ENCODE measurements around the gene DDX43. TPM values are rescaled to one million over a fixed set of nuclear protein-coding genes. Genes with fewer than 3 reads are reported as not detected.

DDX43 gene
- total RNA-seq, 1 experiment from 2014 or later: not detected

DNA sequence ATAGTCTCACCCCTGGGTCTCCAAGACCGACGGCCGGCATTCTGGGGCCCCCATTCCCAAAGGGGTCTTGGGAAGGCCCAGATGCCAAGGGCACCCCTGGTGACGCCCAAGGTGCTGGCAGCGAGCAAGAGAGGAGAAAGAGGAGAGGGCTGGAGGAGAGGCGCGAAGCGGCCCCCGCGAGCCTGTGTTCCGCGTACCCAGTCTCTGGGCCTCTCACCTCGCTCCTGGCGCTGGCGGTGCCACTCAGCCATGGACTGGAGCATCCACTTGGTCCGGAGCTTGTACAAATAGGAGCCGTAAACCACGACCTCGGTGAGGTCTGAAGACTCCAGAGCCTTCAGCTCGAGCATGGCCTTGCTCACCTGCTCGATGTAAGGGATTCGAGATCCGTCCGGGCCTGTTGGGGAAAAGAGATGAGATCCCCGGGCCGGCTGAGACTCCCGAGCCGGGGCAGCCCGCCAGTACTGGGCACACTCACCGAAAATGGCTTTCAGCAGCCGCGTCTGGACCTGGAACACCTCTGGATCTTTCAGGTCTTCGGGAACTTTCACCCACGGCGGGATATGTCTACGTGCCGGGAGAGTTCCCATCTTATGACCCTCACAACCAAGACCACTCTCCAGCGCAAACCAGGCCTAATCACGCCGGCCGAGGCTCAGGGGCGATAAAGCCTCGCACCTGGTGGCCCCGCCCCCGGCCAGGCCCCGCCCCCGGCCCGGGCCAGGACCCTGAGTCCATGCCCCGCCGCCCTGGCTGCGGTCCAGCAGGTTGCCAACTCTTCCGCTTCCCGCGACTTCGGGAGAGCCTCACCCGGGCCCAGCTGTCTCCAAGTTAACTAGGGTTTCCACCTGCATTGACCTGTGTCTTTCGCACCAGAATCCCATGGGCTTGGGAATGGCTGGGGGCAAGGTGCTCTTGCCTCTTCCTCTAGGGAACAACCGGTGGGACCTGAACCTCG lies 40.7 kb upstream of the DDX43 start, which contains the start of gene DPPA5:
TSS of gene DPPA5 (minus strand) at position 641 of the 958 bp plus-strand sequence. CDS start at position 590, 51 bp downstream.
- no TSS peak for BruUV-seq (replicated peaks)
- ChIA-PET POLR2A (ENCODE audit: low non-redundant PET) (no interaction called here), CTCF (no interaction called here)
- H3K9me3 ChIP-seq (ENCODE audit: low read depth, low read length, poor library complexity, severe bottlenecking): no peaks in the 10 kb centered on the region
- H3K36me3 ChIP-seq (ENCODE audit: insufficient read depth, low read length, poor library complexity, severe bottlenecking): no peaks in the 10 kb centered on the region
- DNase-seq (ENCODE audit: low spot score): no peak
- no peak for TF ChIP-seq EZH2 (IDR thresholded peaks at IDR 0.05; ENCODE audit: borderline replicate concordance, low read depth, low read length, poor library complexity, severe bottlenecking)
- TF ChIP-seq CTCF (conservative IDR thresholded peaks at IDR 0.05; ENCODE audit: low read depth, low read length): no peak
- intact Hi-C loops (cut with micrococcal nuclease; ENCODE audit: unreplicated experiment): no loop called here
- H3K4me1 ChIP-seq (ENCODE audit: insufficient read depth, low read length, poor library complexity, severe bottlenecking): no peaks in the 10 kb centered on the region
- H3K27me3 ChIP-seq (replicated peaks; ENCODE audit: insufficient read depth, low read depth, low read length, poor library complexity): no peaks in the 10 kb centered on the region
- H3K27ac ChIP-seq (ENCODE audit: low read depth, low read length, poor library complexity, severe bottlenecking): no peak within 1 kb of the TSS
- H3K4me3 ChIP-seq (ENCODE audit: low read depth, low read length, poor library complexity, severe bottlenecking): no peak within 1 kb of the TSS

DNA sequence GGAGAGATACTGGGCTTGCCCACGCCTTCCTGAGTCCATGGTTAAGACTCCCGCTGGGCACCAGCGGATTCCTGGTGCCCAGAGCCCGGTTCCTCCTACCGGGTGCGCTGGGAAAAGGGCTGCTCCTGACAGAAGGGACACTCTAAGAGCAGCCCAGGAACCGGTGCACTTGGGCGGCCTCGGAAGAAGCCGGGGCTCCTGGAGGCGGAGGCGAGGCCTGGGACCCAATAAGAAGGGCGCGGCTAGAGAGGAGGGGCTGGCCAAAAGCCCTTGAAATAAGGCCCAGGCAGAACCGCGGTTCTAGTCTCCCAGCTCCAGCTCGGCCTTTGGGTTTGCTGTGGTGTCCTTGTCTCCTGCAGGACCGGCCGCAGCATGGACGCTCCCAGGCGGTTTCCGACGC lies 32.3 kb upstream of the DDX43 start, which contains the start of gene KHDC3L:
TSS of gene KHDC3L (plus strand) at position 301 of the 400 bp plus-strand sequence. CDS start at position 373, 72 bp downstream.
- CTCF ChIA-PET: no interaction called here
- no peak for DNase-seq (ENCODE audit: low spot score)
- H3K27ac ChIP-seq (ENCODE audit: low read depth, low read length, poor library complexity, severe bottlenecking): no peak within 1 kb of the TSS
- BruUV-seq (replicated peaks): no TSS peak
- no peaks in the 10 kb centered on the region for H3K36me3 ChIP-seq (ENCODE audit: insufficient read depth, low read length, poor library complexity, severe bottlenecking)
- POLR2A ChIA-PET (ENCODE audit: low non-redundant PET): no interaction called here
- intact Hi-C loops (cut with micrococcal nuclease; ENCODE audit: unreplicated experiment): no loop called here
- no peak within 1 kb of the TSS for H3K4me3 ChIP-seq (ENCODE audit: low read depth, low read length, poor library complexity, severe bottlenecking)
- H3K27me3 ChIP-seq (replicated peaks; ENCODE audit: insufficient read depth, low read depth, low read length, poor library complexity): no peaks in the 10 kb centered on the region
- H3K4me1 ChIP-seq (ENCODE audit: insufficient read depth, low read length, poor library complexity, severe bottlenecking): no peaks in the 10 kb centered on the region
- no peak for TF ChIP-seq EZH2 (IDR thresholded peaks at IDR 0.05; ENCODE audit: borderline replicate concordance, low read depth, low read length, poor library complexity, severe bottlenecking)
- no peak for TF ChIP-seq CTCF (conservative IDR thresholded peaks at IDR 0.05; ENCODE audit: low read depth, low read length)
- no peaks in the 10 kb centered on the region for H3K9me3 ChIP-seq (ENCODE audit: low read depth, low read length, poor library complexity, severe bottlenecking)

DNA sequence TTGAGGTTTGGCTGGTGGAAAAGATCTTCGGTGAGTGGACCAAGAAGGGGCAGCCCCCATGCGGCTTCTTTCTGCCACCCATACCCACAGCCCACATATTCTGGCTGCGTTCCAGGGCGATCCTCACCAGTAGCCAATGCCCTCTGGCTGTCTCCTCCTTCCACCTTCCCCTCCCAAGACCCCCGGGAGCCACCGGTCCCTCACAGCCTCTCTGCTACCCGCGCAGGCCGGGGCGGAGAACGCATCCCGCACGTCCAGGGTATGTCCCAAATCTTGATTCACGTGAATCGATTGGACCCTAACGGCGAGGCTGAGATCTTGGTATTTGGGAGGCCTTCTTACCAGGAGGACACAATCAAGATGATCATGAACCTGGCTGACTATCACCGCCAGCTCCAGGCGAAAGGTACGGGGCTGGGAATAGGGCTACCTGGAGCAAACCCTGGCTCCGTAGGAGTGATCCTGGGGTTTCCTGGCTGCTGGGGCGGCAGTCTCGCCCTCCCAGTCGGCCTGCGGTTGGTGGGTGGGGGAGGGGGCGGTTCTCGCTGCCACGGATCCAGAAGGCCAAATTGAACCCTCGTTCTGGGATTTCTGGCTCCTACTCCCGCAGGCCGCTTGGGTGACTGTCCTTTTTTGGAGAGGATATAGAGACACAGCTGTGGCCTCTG lies 31.6 kb upstream of the DDX43 start:
- Histone ChIP-seq H3K36me3 (ENCODE audit: insufficient read depth, low read length, poor library complexity, severe bottlenecking) (no peaks in the 10 kb centered on the region), H3K4me1 (ENCODE audit: insufficient read depth, low read length, poor library complexity, severe bottlenecking) (no peaks in the 10 kb centered on the region), H3K4me3 (ENCODE audit: low read depth, low read length, poor library complexity, severe bottlenecking) (no peak overlapping the region), H3K9me3 (ENCODE audit: low read depth, low read length, poor library complexity, severe bottlenecking) (no peaks in the 10 kb centered on the region), H3K27me3 (replicated peaks; ENCODE audit: insufficient read depth, low read depth, low read length, poor library complexity) (no peaks in the 10 kb centered on the region), H3K27ac (ENCODE audit: low read depth, low read length, poor library complexity, severe bottlenecking) (no peak overlapping the region)
- TF ChIP-seq EZH2 (IDR thresholded peaks at IDR 0.05; ENCODE audit: borderline replicate concordance, low read depth, low read length, poor library complexity, severe bottlenecking) (no peak), CTCF (conservative IDR thresholded peaks at IDR 0.05; ENCODE audit: low read depth, low read length) (no peak)
- intact Hi-C loops (cut with micrococcal nuclease; ENCODE audit: unreplicated experiment): no loop called here
- CTCF ChIA-PET: no interaction called here
- BruUV-seq (replicated peaks): no TSS peak
- POLR2A ChIA-PET (ENCODE audit: low non-redundant PET): no interaction called here
- no peak for DNase-seq (ENCODE audit: low spot score)
